IMR-90 (cell line): Measurements from ENCODE around the gene RBBP6. TPM values are rescaled to one million over a fixed set of nuclear protein-coding genes. Genes with fewer than 3 reads are reported as not detected.
A peak's percentile ranks its signal among the peaks of the same experiment; 100 is the strongest.

Experiments used
- ATAC-seq: fragments of 200-7000 bp; cut with Tn5 transposase; 2 replicates; pipeline ENCODE4 v1.9.1; 2020; ENCODE audit warnings: low read depth, mild to moderate bottlenecking, moderate library complexity
- BruUV-seq: library from RNA; stranded (reverse); fragments of 400-500 nt; replicated peaks from 2 replicates; lab custom pipeline; 2021; lab: Mats Ljungman, UMichigan
- CTCF ChIA-PET: fragments of 300-600 bp; formaldehyde crosslinking; extraction: SDS; loops from one replicate; lab custom pipeline; 2021; ENCODE audit warnings: antibody characterized with exemption; lab: Yijun Ruan, JAX
- POLR2A ChIA-PET: fragments of 300-600 bp; sonication (Branson Sonifier 250); formaldehyde crosslinking; loops from one replicate; lab custom pipeline; 2022; ENCODE audit warnings: antibody characterized with exemption; ENCODE audit not compliant: unreplicated experiment; lab: Charles Lee
- DNase-seq: peaks from one replicate; pipeline ENCODE4 v3.0.0; 2013
- H2AFZ ChIP-seq: replicated peaks from 2 replicates; pipeline ENCODE3; 2013; ENCODE audit warnings: low read length, mild to moderate bottlenecking; ENCODE audit not compliant: poor library complexity
- H2AK5ac ChIP-seq: 2 replicates; pipeline ENCODE4 v1.6.1; 2013; ENCODE audit warnings: low read depth, low read length, inconsistent platforms
- H2AK9ac ChIP-seq: replicated peaks from 2 replicates; pipeline ENCODE3; 2013; ENCODE audit warnings: mild to moderate bottlenecking, low read depth, low read length, moderate library complexity; ENCODE audit not compliant: poor library complexity
- H2BK120ac ChIP-seq: 2 replicates; pipeline ENCODE4 v1.6.1; 2013; ENCODE audit warnings: low read depth, low read length, inconsistent platforms
- H2BK15ac ChIP-seq: 3 replicates; pipeline ENCODE4 v1.6.1; 2013; ENCODE audit warnings: low read depth, low read length, inconsistent platforms
- H2BK20ac ChIP-seq: 2 replicates; pipeline ENCODE4 v1.6.1; 2013; ENCODE audit warnings: low read depth, mild to moderate bottlenecking, inconsistent platforms, low read length, moderate library complexity
- H2BK5ac ChIP-seq: 2 replicates; pipeline ENCODE4 v1.6.1; 2013; ENCODE audit warnings: mild to moderate bottlenecking, low read depth, low read length, inconsistent platforms; ENCODE audit not compliant: poor library complexity, severe bottlenecking
- H3K14ac ChIP-seq: replicated peaks from 2 replicates; pipeline ENCODE4 v1.6.1; 2013; ENCODE audit warnings: low read depth, low read length, inconsistent platforms
- H3K18ac ChIP-seq: 2 replicates; pipeline ENCODE4 v1.6.1; 2013; ENCODE audit warnings: low read depth, low read length, control low read depth
- H3K23ac ChIP-seq: 2 replicates; pipeline ENCODE4 v1.6.1; 2013; ENCODE audit warnings: low read depth, low read length, inconsistent platforms
- H3K27ac ChIP-seq: 2 replicates; pipeline ENCODE4 v1.5.1; 2013; ENCODE audit warnings: mild to moderate bottlenecking, control low read depth, low read length; ENCODE audit not compliant: insufficient read depth
- H3K27me3 ChIP-seq: 2 replicates; pipeline ENCODE4 v1.6.1; 2013; ENCODE audit warnings: low read length; ENCODE audit not compliant: control insufficient read depth, insufficient read depth
- H3K36me3 ChIP-seq: 2 replicates; pipeline ENCODE4 v1.6.1; 2013; ENCODE audit warnings: low read length, mixed read lengths; ENCODE audit not compliant: control insufficient read depth, insufficient read depth
- H3K4ac ChIP-seq: 2 replicates; pipeline ENCODE4 v1.6.1; 2013; ENCODE audit warnings: low read depth, low read length, inconsistent platforms
- H3K4me1 ChIP-seq: 2 replicates; pipeline ENCODE4 v1.6.1; 2013; ENCODE audit warnings: low read length, mixed read lengths; ENCODE audit not compliant: control insufficient read depth, insufficient read depth
- H3K4me2 ChIP-seq: 2 replicates; pipeline ENCODE4 v1.6.1; 2013; ENCODE audit warnings: low read depth, mild to moderate bottlenecking, control low read depth, low read length, moderate library complexity
- H3K4me3 ChIP-seq: 2 replicates; pipeline ENCODE4 v1.5.1; 2013; ENCODE audit warnings: low read depth, mild to moderate bottlenecking, control low read depth, low read length, moderate library complexity; ENCODE audit not compliant: insufficient read depth
- H3K56ac ChIP-seq: 2 replicates; pipeline ENCODE4 v1.6.1; 2013; ENCODE audit warnings: low read length, inconsistent platforms; ENCODE audit not compliant: insufficient read depth; ENCODE audit errors: extremely low read depth
- H3K79me1 ChIP-seq, 2 experiments: 2 replicates each; pipeline ENCODE4 v1.6.1; 2013; ENCODE audit warnings: low read length in 2 of 2, inconsistent platforms in 1 of 2, low read depth in 1 of 2
- H3K9ac ChIP-seq: 2 replicates; pipeline ENCODE4 v1.6.1; 2013; ENCODE audit warnings: low read depth, low read length, control low read depth
- H3K9me1 ChIP-seq: 2 replicates; pipeline ENCODE4 v1.6.1; 2013; ENCODE audit warnings: low read length, inconsistent platforms; ENCODE audit not compliant: insufficient read depth
- H3K9me3 ChIP-seq: 2 replicates; pipeline ENCODE4 v1.6.1; 2013; ENCODE audit warnings: low read length; ENCODE audit not compliant: control insufficient read depth, insufficient read depth
- H4K20me1 ChIP-seq: 2 replicates; pipeline ENCODE4 v1.6.1; 2013; ENCODE audit warnings: low read length, inconsistent platforms; ENCODE audit not compliant: insufficient read depth
- H4K5ac ChIP-seq: 2 replicates; pipeline ENCODE4 v1.6.1; 2013; ENCODE audit warnings: mild to moderate bottlenecking, low read depth, low read length, control low read depth
- H4K8ac ChIP-seq, 2 experiments: 2 replicates each; pipeline ENCODE4 v1.6.1; 2013; ENCODE audit warnings: low read depth in 2 of 2, low read length in 2 of 2, control low read depth in 1 of 2, inconsistent platforms in 1 of 2
- H4K91ac ChIP-seq: 2 replicates; pipeline ENCODE4 v1.6.1; 2013; ENCODE audit warnings: low read depth, low read length, inconsistent platforms; ENCODE audit not compliant: insufficient read depth
- BHLHE40 ChIP-seq: fragments of 150-350 bp; IDR thresholded peaks from 2 replicates; pipeline ENCODE4 v1.6.1; 2016; ENCODE audit warnings: mild to moderate bottlenecking, low read depth, low read length
- CEBPB ChIP-seq: IDR thresholded peaks from 2 replicates; pipeline ENCODE4 v1.6.1; 2012; ENCODE audit warnings: low read depth, low read length, improper control_type of control experiment
- CHD1 ChIP-seq: IDR thresholded peaks from 2 replicates; pipeline ENCODE4 v1.6.1; 2012; ENCODE audit warnings: low read depth, low read length, improper control_type of control experiment
- CTCF ChIP-seq: conservative IDR thresholded peaks from 2 replicates; pipeline ENCODE4 v1.5.1; 2012; ENCODE audit warnings: mild to moderate bottlenecking, low read depth, low read length, improper control_type of control experiment
- ELK1 ChIP-seq: fragments of 150-350 bp; IDR thresholded peaks from 2 replicates; pipeline ENCODE4 v1.6.1; 2016; ENCODE audit warnings: low read depth, mild to moderate bottlenecking, low read length, moderate library complexity, borderline replicate concordance
- FOS ChIP-seq: fragments of 150-350 bp; IDR thresholded peaks from 2 replicates; pipeline ENCODE4 v1.6.1; 2016; ENCODE audit warnings: low read depth, low read length
- MAFK ChIP-seq: IDR thresholded peaks from 2 replicates; pipeline ENCODE4 v1.6.1; 2012; ENCODE audit warnings: low read depth, low read length, improper control_type of control experiment
- MAZ ChIP-seq: IDR thresholded peaks from 2 replicates; pipeline ENCODE4 v1.6.1; 2012; ENCODE audit warnings: low read depth, mild to moderate bottlenecking, low read length, improper control_type of control experiment, moderate library complexity, borderline replicate concordance
- MXI1 ChIP-seq: IDR thresholded peaks from 2 replicates; pipeline ENCODE4 v1.6.1; 2012; ENCODE audit warnings: low read depth, mild to moderate bottlenecking, low read length, moderate library complexity, borderline replicate concordance
- POLR2A ChIP-seq: IDR thresholded peaks from 2 replicates; pipeline ENCODE4 v1.6.1; 2012; ENCODE audit warnings: mild to moderate bottlenecking, low read depth, low read length
- RAD21 ChIP-seq: IDR thresholded peaks from 2 replicates; pipeline ENCODE4 v1.6.1; 2012; ENCODE audit warnings: low read length, improper control_type of control experiment
- RCOR1 ChIP-seq: IDR thresholded peaks from 2 replicates; pipeline ENCODE4 v1.6.1; 2012; ENCODE audit warnings: mild to moderate bottlenecking, low read length, improper control_type of control experiment; ENCODE audit not compliant: insufficient replicate concordance
- RFX5 ChIP-seq: IDR thresholded peaks from 2 replicates; pipeline ENCODE4 v1.8.0; 2012; ENCODE audit warnings: low read depth, mild to moderate bottlenecking, low read length, moderate library complexity
- WGBS, 2 experiments: methylation state at CpG; one replicate each; pipeline versions ENCODE4 v1.1.5 to v1.1.7; 2013; ENCODE audit warnings: missing lambda C conversion rate in 2 of 2; ENCODE audit not compliant: insufficient read length in 1 of 2; ENCODE audit errors: extremely low coverage in 2 of 2; 5-methylcytosine and 5-hydroxymethylcytosine counted together
- dilution Hi-C: fragments of 300-500 bp; cut with HindIII; formaldehyde crosslinking; loops from one replicate; pipeline ENCODE4 v1.14.3; 2018; ENCODE audit warnings: low sequenced_read_pairs; ENCODE audit not compliant: unreplicated experiment
- in situ Hi-C: fragments of 300-500 bp; cut with MboI; formaldehyde crosslinking; loops from 3 replicates; pipeline ENCODE4 v1.14.3; 2019; ENCODE audit warnings: low sequenced_read_pairs, inconsistent platforms, mixed read lengths
- intact Hi-C: fragments of 100-400 bp; cut with micrococcal nuclease; formaldehyde crosslinking; loops from 2 replicates; pipeline ENCODE4 v1.10.0; 2022
- polyA plus RNA-seq, 3 experiments: library from polyadenylated mRNA; depleted of rRNA; stranded (reverse); fragments of >200 nt; gene quantifications; 2 replicates each; pipeline ENCODE4 v1.2.3, GENCODE V29; 2012; ENCODE audit warnings: low replicate concordance in 1 of 3
- total RNA-seq: library from RNA; depleted of rRNA; stranded (reverse); fragments of >200 nt; gene quantifications from 2 replicates; pipeline ENCODE4 v1.2.3, GENCODE V29; 2012

Gene RBBP6
- total and polyA plus RNA-seq, 2 of the 4 experiments (the other 2 are of a cell fraction) = 7.2 to 17.8 TPM

- no peak for TF ChIP-seq ELK1
- peak; percentile 70; the same call in 1 of the 2 replicates for TF ChIP-seq MXI1
- TF ChIP-seq RAD21 = 0 out of 2 replicates have a peak, but pooled peaks have one; percentile 4
- peak; percentile 28; the same call in 1 of the 2 replicates for TF ChIP-seq CEBPB
Observed at GRCh38 chr16:24539295-24539849, at the start of gene RBBP6 (continued).

- no peak overlapping the region for H2BK120ac ChIP-seq
- H2AK5ac ChIP-seq = no peak overlapping the region
- H4K8ac ChIP-seq = no peak overlapping the region
- no peaks in the 10 kb centered on the region for H3K36me3 ChIP-seq
- no TSS peak for BruUV-seq
- ATAC-seq (no peak), DNase-seq (no peak)
- H2BK20ac ChIP-seq = no peak overlapping the region
- no peak overlapping the region for H3K23ac ChIP-seq
- H2BK15ac ChIP-seq = no peak overlapping the region
- dilution Hi-C loops (no loop called here), intact Hi-C loops (no loop called here), in situ Hi-C loops (no loop called here)
- H3K79me1 ChIP-seq = no peaks in the 10 kb centered on the region
- H3K27me3 ChIP-seq = no peaks in the 10 kb centered on the region; the same call in 1 of the 2 replicates
- ChIA-PET CTCF (interaction anchor here (0.6 kb wide), 1 partner anchor 8 kb away, joined by 3 read pairs; no protein-coding TSS in a partner anchor), POLR2A (no interaction called here)
- no peak overlapping the region for H3K9ac ChIP-seq
- H3K4ac ChIP-seq = no peak overlapping the region
- no peak overlapping the region for H2AK9ac ChIP-seq
- H2BK5ac ChIP-seq = no peak overlapping the region
- H3K18ac ChIP-seq = no peak overlapping the region
- H4K5ac ChIP-seq = no peak overlapping the region
- H3K56ac ChIP-seq = no peak overlapping the region
- H3K4me1 ChIP-seq = no peaks in the 10 kb centered on the region
- no peak overlapping the region for H4K91ac ChIP-seq
- no peak overlapping the region for H3K4me2 ChIP-seq
- no peaks in the 10 kb centered on the region for H3K9me1 ChIP-seq
- H2AFZ ChIP-seq = no peak overlapping the region
- no peaks in the 10 kb centered on the region for H4K20me1 ChIP-seq
- no peak overlapping the region for H3K4me3 ChIP-seq
- no peak overlapping the region for H3K14ac ChIP-seq
- H3K9me3 ChIP-seq = no peaks in the 10 kb centered on the region
- WGBS, 2 experiments = 47% methylated on average over 2 of the region's 2 CpGs; no CpG with 5 or more reads in 1 of the 2 experiments
- no peak overlapping the region for H3K27ac ChIP-seq
- TF ChIP-seq RFX5 (no peak), MAZ (no peak), MXI1 (no peak), RAD21 (no peak), POLR2A (no peak), ELK1 (no peak), MAFK (no peak), CHD1 (no peak), RCOR1 (no peak), CTCF (no peak), FOS (no peak), BHLHE40 (no peak)
Observed at GRCh38 chr16:24490866-24491265, 48.5 kb upstream of the RBBP6 start.
